NB4 (cell line): Measurements from ENCODE around the gene MCF2L.

Source experiments
- MYC ChIP-seq: IDR thresholded peaks from 2 replicates; pipeline ENCODE4 v1.6.1; 2011; ENCODE audit warnings: low read depth, low read length
- POLR2A ChIP-seq: IDR thresholded peaks from 2 replicates; pipeline ENCODE4 v1.6.1; 2011; ENCODE audit warnings: mild to moderate bottlenecking; ENCODE audit not compliant: insufficient read length; ENCODE audit errors: extremely low read depth
- TF ChIP-seq, protein P1 (sequence below): IDR thresholded peaks from one replicate; pipeline ENCODE4 v1.5.1; 2012; ENCODE audit warnings: low read depth, low read length
- TF ChIP-seq, protein P2 (sequence below): IDR thresholded peaks from 2 replicates; pipeline ENCODE4 v1.6.1; 2011; ENCODE audit warnings: low read depth, low read length

DNA sequence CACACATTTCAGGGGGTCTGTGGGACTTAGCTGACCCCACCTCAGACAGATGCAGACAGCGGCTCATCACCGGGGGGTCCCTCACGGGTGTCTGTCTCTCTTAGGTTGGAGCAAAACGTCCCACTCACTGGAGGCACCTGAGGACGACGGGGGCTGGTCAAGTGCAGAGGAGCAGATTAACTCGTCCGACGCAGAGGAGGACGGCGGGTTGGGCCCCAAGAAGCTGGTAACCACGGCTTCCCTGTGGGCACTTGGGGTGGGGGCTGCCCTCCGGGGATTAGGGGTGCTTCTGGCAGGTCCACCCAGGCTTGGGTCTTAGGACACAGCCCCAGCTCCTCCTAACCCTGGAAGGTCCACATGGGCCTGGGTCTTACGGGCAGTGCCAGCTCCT is 125.4 kb downstream of the MCF2L start:
- TF ChIP-seq POLR2A (no peak), MYC (no peak)
- TF ChIP-seq, protein P1, sequence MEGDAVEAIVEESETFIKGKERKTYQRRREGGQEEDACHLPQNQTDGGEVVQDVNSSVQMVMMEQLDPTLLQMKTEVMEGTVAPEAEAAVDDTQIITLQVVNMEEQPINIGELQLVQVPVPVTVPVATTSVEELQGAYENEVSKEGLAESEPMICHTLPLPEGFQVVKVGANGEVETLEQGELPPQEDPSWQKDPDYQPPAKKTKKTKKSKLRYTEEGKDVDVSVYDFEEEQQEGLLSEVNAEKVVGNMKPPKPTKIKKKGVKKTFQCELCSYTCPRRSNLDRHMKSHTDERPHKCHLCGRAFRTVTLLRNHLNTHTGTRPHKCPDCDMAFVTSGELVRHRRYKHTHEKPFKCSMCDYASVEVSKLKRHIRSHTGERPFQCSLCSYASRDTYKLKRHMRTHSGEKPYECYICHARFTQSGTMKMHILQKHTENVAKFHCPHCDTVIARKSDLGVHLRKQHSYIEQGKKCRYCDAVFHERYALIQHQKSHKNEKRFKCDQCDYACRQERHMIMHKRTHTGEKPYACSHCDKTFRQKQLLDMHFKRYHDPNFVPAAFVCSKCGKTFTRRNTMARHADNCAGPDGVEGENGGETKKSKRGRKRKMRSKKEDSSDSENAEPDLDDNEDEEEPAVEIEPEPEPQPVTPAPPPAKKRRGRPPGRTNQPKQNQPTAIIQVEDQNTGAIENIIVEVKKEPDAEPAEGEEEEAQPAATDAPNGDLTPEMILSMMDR, result no peak
- TF ChIP-seq, protein P2, sequence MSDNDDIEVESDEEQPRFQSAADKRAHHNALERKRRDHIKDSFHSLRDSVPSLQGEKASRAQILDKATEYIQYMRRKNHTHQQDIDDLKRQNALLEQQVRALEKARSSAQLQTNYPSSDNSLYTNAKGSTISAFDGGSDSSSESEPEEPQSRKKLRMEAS, result no peak
